NCI-H748 treated with DMSO at 0.1 percent for 48 hours (cell line): ENCODE measurements around the gene KIF26B.
"Not testable (repeated sequence)": the region's sequence is repeated elsewhere in the genome, so short reads cannot be mapped to it uniquely, and the experiment has no call there.

Experiments
- DNase-seq: peaks from one replicate; lab custom pipeline; 2025; lab: John Stamatoyannopoulos, UW

Gene KIF26B

DNA sequence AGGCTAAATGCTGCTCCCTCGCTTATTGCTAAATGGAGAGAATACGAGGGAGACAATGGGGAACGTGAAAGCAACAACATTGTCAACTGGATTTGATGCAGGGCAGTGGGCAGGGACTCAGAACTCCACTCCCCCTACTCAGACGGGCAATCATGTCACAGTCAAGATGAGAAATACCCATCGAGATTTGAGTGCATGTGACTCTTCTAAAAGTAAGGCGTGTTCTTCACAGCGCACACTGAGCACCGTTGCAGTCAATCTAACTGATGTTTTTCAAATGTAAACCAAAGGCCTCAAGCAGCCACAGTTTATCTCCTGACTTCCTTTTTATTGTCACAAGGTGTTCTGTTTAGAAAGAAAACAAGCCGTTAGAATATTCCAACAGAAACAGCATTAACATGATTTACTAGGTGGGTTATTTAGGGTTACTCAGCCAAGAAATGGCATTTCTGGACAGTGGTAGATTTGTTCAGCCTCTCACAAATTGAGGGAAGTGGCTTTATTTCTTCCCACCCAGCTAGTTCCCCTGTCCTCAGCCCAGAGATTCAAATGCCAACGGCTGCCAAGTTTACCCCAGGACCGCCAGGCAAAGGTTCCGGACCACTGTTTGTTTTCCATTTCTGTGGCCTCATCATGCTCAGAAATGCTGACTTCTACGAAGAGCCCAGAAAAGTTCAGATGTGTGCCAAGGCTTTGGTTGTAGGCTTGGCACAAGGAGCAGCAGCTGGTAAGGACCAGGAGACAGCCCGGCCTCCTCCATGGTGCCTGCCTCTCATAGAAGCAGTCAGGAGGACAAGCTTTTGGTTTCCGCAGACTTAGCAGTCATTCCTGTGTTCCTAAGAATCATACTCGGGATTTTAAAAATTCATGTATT is 171.4 kb downstream of the KIF26B start:
- DNase-seq: no peak

DNA sequence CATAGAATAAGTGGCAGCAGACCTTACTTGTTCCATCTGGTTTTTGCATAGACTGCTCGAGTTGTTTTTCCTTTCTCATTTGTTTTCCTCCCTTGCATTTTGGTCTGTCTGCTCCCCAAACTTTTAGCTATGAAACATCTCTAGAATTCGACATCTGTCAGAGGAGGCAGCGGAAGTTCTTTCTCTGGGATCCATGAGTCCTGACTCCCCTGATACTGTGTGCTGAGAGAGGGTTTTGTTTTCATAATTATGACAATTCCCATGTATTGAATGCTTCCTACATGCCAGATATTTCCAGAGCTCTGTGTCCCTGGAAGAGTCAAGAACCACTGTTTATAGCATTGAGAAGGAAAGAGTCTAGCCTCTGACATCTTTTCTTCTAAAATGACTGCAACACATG is 172.6 kb downstream of the KIF26B start:
- no peak for DNase-seq

DNA sequence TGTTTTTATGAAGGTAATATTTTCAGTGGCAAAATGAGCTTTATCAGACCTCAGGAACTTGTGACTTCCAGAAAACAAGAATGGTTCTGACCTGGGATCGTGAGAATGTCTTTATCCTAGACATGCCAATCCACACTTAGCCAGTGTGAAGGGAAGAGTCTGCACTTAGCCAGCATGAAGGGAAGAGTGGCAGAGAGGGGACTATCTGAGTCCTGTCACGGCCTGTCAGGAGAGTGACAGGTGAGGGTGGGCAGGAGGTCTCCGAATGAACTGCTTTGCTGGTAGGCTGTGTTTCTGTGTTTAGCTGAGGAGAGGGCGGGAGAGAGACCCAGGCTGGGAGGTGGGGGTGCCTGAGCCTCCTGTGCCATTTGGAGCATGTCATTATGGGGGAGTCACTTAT is 173.1 kb downstream of the KIF26B start:
- DNase-seq: no peak

DNA sequence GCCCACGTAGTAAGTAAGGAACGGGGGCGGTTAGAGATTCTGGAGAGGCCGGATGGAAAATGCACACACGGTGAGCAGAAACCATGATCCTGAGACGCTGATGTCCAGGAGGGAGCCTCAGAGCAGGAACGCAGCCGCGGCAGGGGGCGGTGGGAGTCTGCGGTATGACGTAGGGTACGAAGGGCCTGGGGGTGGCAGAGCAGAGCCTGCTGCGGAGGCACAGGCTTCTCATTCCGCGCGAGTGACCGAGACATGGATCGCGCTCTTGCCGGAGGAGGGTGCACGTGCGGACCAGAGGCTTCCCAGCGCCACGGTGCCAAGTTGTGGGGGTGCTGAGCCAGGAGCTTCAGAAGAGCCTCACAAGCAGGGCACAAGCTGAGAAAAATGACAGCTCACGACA is 176.2 kb downstream of the KIF26B start:
- DNase-seq: no peak

DNA sequence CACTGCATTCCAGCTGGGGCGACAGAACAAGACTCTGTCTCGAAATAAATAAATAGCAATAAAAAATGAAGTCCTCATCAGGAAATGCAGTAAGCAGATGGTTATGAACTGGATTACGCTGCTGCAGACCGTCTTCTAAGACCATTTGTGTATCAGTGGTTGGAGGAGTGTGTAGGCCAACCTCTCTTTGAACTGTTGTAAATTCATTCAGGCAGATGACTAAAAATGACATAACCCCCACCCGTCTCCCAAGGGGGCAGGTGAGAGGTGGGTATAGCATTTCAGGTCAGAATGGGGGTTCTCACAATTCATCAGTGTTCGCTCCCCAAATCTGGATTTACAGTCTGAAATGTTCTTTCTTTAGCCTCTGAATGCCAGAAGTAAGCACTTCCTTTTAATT is 177.3 kb downstream of the KIF26B start:
- no peak for DNase-seq

DNA sequence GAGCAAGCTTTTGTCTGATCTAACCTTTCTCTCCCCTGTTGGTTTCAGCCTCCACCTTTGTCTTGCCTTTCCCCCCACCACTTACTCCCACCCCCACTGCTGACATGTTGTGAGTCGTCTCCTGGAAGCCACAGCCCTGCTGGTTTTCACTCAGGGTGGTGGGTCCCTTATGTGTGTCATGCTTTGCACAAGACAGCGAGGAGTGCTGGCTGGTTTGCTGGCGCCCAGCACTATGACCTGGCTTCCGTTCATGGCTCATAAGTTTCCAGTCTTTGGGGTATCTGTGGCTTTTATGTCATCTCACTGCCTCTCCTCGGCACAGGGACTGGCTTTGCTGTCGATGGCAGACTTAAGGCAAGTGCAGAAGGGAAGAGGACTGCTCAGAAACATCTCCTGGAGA is 177.7 kb downstream of the KIF26B start:
- no peak for DNase-seq

DNA sequence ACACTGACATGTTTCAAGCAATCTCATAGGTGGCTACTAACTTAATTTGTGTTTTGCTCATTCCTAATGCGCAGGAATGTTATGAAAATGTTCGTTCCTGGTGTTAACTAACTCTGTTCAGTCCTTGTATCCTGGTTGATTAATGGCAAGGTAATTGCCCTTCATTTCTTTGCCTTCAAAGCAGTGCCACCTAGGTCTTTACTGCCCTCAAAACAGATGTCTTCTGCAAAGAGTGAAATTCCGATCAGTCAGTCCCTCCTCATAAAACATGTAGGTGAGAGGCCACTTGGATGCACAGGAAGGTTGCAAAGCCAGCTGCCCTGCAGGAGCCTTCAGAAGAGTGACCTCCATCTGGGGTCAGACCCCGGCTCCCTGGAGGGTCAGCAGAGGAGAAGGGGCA is 179.4 kb downstream of the KIF26B start:
- no peak for DNase-seq

DNA sequence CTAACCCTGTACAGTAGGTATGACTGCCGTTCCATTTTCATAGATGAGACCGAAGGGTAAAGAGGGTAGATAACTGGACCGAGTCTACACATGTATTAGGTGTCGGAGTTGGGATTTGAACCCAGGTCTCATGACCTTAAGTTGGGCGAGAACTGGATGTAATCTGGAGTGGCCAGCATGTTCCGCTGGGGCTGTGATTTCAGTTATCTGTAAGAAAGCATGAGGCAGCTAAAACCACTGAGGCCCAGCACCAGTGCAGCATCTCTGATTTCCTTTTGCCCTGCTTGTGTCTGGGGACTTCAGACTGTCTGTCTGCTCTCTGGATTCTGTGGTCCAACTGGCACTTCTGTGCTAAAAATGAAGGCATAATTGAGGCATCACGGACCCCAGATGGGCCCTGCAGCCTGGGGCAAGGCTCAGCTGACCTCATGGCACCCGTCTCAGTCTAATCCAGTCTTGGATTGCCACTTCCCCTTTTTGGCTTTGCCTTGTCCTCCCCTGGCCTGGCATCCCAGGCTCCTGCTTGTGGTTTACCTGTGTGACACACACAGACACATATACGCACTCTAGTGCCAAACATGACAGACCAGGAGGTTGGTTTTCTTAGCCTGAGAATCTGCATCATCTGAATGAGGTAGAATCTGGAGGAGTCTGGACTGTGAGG is 180.2 kb downstream of the KIF26B start:
- DNase-seq: no peak

DNA sequence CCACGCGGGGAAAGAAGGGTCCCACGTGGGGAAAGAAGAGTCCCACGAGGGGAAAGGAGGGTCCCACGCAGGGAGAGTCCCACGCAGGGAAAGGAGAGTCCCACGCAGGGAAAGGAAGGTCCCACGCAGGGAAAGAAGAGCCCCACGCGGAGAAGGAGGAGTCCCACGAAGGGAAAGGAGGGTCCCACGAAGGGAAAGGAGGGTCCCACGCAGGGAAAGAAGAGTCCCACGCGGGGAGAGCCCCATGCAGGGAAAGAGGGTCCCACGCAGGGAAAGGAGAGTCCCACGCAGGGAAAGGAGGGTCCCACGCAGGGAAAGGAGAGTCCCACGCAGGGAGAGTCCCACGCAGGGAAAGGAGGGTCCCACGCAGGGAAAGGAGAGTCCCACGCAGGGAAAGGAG is 180.9 kb downstream of the KIF26B start:
- DNase-seq: not testable (repeated sequence)

DNA sequence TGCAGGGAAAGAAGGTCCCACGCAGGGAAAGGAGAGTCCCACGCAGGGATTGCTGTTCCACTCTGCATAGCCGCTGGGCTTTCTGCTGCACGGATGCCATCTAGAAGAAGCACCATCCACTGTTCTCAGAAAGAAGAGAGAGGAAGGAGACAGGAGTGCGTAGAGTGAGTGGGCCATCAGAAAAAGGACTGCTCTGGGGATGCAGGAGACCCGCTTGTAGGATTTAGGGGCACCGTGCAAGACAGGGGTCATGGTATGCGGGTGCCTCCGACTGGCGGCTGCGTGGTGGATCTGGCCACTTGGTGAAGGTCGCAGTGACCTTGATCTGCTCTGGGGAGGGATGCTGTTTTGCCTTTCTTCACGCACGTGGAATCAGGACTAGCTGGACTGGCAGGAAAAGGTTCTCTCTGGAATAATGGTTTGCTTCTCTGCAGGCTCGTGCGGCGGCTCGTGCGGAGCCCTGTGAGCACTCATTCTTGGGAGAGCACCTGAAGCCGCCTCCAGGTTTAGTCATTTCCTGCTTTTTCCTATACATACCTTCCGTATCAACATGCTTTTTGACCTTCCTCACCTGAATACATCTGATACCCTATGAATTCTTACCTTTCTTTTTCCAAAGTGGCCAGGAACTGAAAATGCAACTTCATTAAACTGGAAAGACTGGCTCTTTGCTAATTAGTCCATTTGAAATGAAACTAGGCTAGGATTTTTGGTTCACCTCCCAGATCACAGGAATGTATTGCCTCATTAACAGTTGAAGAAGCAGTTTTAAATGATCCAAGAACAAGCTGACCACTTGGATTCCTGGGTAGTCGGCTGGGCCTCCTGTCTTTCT is 181.6 kb downstream of the KIF26B start:
- no peak for DNase-seq

DNA sequence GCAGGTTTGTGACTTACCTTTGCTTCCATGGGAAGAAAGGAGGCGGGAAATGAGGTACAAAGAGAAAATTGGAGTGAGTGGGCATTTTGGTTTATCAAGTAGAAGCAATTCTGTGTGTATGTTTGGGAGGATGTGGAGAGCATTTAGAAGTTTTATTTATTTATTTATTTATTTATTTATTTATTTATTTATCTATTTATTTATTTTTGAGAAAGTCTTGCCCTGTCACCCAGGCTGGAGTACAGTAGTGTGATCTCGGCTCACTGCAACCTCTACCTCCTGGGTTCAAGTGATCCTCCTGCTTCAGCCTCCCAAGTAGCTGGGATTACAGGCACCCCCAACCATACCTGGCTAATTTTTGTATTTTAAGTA is 182.2 kb downstream of the KIF26B start:
- DNase-seq: not testable (repeated sequence)

DNA sequence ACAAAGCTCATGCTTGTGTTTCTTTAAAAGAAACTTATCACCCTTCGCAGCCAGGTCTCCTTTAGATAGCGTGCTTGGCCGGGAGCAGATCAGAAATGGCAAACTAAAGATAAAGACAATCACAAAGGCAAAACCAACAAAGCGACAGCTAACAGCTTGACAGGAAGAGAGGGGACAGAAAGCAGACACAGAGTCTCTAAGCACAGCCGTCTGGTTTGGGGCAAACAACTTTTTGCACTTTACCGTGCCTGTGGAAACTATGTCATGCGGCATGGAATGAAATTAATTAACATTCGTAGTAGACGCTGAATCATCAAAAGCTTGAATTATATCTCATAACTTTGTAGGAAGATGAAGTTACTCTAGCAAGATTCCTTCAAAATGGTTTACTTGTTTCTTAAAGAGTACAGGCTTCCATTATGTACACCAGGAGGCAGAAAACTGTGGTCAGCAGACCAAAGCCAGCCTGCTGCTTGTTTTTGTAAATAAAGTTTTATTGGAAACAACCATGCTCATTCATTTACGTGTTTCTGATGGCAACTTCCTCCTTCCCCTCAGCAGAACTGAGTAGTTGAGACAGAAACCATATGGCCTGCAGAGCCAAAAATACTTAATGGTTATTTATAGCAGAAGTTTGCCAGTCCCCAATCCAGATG is 183.2 kb downstream of the KIF26B start:
- no peak for DNase-seq

DNA sequence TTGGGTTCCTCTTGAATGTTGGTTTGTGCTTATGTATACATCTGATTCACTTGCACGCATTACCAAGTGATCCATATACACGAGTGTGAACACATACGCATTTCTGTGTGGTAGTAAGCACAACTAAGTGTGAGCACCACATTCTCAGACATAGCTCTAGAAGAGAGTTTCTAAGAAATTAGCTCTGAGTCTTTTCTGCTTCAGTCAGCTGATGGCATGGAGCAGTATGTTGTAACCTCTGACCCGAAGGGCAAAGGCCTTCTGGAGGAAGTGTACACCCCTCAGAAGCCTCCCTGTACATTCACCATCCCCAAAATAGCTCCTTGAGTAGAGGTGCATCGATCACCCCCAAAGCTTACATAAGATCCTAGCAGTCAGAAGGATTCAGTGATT is 183.7 kb downstream of the KIF26B start:
- DNase-seq: no peak

DNA sequence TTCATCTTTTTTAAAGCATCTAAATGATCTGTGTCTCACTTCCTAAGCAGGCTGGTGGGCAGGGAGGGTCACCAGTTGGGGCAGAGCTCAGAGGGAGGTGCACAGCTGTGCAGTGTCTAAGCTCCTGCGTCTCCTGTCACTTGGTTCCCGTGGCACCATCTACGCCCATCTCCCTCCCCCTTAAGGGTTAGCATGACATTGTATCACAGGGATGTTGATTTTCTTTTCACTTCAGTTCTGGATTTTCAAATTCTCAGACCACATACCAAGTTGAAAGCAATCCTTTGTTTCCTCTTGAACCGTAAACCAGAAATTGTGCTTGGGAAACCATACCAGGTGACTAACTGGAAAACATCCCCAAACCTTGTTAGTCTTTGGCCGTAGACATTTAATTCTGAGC is 187.0 kb downstream of the KIF26B start:
- DNase-seq: no peak

DNA sequence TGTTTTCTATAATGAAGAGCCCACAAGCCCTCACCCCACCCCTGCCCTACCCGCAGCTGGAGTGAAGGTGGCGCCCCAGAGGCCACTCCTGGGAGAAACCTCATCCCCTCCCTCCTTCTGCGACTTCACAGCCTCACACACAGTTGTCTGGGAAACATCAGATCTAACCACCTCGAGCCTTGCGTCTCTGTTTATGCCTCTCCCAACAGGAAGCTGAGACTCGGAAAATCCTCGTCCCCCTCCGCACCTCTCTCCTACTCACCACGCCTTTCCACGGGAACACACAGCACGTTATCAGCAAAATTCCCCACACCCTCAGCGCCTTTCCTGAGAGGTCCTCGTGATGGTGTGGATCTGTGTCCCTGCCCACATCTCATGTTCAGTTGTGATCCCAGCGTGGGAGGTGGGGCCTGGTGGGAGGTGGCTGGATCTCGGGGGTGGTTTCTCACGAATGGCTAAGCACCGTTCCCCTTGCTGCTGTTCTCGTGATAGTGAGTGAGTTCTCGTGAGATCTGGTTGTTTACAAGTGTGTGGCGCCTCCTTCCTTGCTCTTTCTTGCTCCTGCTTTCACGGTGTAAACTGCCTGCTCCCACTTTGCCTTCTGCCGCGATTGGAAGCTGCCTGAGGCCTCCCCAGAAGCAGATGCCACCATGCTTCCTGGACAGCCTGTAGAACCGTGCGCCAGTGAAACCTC is 190.6 kb downstream of the KIF26B start:
- DNase-seq: no peak

DNA sequence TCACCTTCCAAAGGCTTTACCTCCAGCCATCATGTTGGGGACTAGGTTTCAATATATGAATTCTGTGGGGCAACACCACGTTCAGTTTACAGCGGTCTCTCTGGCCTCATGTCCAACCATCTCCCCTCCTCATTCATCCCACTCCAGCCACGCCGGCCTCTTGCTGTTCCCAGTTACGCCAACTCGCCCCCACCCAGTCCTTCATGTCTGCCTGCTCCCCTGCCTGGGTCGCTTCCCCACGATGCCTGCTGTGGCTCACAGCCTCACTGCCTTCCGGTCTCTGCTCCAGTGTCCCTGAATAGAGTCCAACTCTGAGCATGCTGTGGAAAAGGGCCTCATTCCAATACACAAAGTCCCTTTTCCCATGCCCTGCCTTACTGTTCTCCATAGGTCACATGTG is 193.8 kb downstream of the KIF26B start:
- no peak for DNase-seq

DNA sequence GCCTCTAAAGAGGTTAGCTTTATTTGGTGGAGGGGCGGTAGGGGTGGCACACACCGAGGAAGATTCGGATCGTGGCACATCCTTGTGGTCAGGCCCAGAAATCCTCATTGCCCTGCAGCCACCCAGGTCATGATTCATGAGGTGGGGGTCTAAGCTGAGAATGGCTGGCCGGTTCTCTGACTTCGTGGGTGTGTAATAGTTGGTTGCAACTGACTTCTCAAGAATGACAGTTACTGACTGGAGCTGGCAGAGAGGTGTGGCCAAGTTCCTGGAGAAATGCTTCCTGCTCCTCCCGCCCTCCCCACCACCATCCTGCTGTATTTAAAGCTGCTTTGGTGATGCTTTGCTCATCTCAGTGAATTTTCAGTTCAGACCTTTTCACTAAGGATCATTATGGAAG is 198.6 kb downstream of the KIF26B start:
- no peak for DNase-seq

DNA sequence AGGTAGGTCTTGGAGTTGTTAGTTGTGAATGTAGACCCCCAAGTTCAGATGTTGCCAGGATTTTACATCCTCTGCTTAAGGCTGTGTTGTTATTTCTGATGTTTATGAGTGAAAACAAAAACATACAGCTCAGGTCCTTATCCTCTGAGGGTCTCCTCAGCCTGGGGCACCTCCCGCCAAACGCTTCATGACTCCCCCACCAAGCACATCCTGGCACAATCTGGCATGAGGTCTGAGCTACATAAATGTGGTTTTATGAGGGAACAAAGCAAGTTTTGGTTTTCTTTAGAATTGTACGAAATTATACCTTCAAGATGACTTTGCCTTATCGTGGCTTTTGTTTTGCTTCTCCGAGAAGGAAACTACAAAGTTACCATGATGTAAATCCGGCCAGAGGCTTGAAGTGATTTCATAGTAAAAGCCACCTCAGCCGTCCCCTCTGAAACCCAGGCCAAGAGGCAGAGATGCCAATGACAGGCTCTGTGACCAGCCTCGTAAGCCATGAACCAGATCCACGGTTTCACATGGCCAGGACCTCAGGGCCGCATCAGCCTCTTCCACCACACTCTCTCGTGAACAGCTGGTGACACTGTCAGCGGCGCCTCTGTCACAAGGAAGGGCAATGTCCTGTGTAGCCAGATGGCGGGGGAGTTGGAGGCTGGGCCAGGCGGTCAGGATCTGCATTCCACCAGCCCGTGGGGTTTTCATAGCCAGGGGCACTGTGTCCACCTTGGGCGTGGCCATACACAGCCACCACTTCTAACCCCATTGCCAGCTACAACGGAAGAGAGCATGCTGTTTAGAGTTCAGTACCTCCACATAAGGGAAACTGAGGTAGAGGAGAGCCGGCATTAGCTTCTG is 199.4 kb downstream of the KIF26B start:
- no peak for DNase-seq

DNA sequence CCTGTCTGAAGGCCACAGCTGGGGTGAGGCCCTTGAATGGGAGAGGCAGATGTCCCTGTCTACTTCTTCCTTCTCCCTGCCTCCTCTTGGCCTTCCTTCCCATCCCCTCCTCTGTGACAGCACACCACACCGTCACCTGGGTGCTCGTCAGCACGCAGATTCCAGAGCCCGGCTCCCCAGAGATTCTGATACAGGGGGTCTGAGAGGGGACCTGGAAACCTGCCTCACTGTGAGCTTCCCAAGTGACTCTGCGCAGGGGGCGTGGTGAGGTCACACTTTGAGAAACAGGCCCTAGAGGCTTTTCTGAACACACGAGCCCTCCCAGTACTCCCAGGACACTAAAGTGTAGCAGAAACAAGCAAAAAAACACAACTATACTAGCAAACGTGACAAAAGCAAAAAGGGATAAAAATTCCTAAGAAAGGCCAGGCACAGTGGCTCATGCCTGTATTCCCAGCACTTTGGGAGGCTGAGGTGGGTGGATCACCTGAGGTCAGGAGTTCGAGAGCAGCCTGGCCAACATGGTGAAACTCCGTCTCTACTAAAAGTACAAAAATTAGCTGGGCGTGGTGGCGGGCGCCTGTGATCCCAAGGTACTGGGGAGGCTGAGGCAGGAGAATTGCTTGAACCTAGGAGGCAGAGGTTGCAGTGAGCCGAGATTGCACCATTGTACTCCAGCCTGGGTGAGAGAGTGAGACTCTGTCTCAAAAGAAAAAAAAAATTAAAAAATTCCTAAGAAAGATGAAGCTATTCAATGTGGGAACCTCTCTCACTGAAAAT is 201.3 kb downstream of the KIF26B start:
- DNase-seq: not testable (repeated sequence)
